ENCODE data around the gene ATXN7L1. TPM values are rescaled to one million over a fixed set of nuclear protein-coding genes. Genes with fewer than 3 reads are reported as not detected.

Gene ATXN7L1
- total RNA-seq, 1 donor from 2014 or later = 5.5 TPM

DNA sequence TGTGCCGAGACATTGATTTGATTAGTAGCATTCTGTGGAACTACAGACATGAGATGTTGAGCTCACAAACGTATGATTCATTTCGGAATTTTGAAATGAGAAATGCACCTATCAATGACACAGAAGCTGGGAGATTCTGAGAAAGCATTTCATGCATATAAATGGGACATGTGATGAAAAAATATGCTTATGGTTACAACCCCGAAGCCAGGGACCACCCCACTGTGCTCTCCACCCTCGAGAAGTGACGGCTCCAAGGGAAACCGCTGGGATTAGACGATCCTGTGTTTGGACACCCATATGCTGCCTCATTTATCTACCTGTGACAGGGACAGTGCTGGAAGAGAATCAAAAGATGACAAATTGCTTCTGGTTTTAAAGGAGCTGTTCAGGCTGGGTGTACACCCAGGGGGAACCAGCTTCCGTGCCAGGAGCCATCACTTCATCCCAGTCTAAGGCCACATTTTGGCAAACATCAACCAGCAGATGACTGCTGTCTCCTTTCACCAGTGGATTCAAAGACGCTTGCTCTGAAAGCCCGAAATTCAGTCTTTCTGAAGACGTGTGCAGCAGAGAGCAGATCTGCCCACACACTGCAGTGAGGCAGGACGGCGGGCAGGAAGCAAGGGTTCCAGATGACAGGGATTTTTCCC, 109.9 kb downstream of the ATXN7L1 start:
- DNase-seq (ENCODE audit: low spot score) = no peak
- intact Hi-C loops (cut with DNase I) = no loop called here

DNA sequence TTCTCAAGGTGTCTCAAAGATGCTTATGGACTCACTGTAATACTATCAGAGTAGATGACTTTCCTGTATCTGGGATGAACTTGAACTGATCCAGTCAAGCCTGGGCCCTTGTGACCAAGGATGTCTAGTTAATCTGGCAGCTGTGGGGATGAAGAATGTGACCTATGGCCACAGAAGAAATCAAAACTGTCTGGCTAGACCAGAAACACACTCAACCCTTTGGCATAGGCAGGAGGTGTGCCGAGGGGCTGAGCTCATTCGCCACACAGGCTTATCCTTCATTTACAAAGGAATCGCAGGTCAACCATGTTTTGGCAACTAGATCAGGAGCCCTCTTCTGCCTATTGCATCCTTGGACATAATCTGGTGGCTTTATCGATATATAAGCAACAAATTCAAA, 110.6 kb downstream of the ATXN7L1 start:
- no peak for DNase-seq (ENCODE audit: low spot score)
- intact Hi-C loops (cut with DNase I) = no loop called here

DNA sequence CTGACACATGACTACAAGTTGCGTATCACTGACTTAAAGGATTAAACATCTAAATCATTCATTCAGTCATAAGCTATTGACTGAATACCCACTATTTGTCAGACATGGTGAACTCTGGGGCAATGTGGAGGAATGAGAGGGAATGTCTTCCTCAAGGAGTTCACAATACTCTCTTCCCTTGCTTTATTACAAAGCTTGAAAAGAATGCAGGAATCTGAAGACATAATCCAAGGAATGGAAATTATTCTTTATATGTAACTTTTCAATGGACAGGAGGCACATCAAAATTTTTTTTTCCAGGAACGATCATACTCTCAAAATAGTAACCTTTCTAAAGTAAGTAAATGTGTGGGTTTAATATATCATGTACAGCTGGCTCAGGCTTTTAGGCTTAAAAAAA, 111.9 kb downstream of the ATXN7L1 start:
- DNase-seq (ENCODE audit: low spot score) = no peak
- intact Hi-C loops (cut with DNase I) = loop anchor here (5.0 kb wide), 1 partner anchor 112 kb away; no protein-coding TSS in a partner anchor

DNA sequence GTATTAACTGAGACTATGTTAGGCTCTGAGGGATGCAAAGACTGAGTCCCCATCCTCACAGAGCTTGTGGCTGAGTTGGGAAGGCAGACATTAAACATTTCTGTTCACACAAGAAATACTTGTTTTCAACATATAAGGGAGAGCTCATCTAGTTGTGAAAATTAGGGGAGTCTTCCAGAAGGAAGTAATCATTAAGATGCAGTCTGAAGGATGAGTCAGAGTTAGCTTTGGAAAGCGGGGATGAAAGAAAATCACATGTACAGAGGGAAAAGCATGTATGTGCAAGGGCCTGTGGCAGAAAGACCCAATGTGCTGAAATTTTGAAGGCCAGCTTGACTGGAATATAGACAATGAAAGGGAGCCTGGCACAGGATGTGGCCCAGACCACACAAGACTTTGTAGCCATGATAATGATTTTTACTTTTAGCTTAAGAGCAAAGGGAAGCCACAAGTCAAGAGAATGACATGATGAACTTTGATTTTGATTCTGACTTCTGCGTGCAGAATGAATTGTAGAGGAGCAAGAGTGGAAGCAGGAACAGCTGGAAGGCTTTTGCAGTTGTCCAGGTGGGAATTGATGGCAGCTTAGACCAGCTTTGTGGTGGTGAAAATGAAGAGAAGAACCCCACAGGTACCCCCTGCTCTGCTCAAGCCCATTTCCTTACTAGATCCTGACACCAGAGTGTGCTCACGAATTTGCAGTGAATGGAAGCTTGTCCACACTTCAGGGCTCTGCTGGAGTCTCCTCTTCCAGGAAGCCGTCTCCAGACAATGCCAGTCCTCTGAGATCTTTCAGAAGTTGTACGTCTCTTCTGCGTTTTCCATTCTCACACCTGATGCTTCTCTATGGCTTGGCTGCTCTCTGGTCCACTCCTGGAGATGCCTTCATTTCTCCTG, 115.6 kb downstream of the ATXN7L1 start:
- intact Hi-C loops (cut with DNase I) = loop anchor here (2.0 to 5.0 kb wide), 2 partner anchors 108 to 248 kb away; no protein-coding TSS in a partner anchor
- DNase-seq (ENCODE audit: low spot score) = no peak

DNA sequence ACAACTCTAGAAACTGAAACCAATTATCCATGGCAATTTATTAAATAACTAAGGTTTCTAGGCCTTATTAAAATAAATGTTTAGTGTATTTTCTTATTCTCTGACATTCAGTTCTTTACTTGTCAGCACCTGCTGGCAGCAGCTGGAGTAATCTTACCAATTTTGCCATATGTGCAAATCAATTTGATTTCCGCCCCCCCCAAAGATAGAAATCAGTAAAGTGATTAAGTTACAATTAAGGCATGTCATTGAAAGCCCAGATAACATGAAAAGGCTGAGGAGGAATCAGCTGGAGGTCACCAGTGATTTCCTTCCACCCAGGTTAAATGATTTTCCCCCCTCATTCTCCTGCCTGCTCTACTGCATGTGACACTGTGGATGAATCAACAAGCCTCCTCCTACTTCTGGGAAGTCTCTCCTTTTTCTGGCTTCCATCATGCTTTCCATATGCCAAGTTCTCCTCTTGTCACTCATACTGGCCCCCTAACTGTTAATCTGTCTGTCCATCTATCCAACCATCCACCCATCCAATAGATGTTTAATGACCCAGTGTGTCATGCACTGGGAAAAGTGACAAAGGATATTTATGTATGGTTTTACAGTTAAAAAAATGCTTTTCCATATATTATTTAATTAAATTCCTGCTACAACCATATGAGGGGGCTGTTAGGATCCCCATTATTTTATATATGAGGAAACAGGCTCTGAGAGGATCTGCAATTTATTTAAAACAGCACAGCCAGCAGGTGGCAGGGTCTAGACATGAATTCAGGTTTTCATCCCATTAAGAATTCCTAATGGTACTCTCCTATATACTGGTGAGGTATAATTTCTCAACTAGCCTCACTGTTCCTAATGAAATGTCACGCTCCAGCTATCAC, 116.5 kb downstream of the ATXN7L1 start:
- no peak for DNase-seq (ENCODE audit: low spot score)

DNA sequence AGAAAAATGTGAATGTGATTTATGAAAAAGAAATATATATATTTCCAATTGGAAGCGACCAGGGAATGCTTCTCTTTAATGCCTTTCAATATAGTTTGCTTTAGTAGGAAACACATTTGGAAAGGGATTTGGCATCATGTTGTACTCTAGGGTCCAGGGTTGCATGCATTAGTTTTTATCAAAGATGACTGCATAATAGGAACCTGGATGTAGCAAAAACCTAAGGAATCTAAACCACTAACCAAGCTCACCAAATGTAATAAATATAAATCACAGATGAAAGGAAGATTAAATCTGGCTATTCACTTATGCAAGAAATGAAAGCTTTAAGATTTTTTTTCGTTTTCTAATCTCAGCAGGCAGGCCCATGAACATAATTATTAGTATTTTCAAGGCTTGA, 120.0 kb downstream of the ATXN7L1 start:
- DNase-seq (ENCODE audit: low spot score) = no peak
- intact Hi-C loops (cut with DNase I) = no loop called here

More for the DNA sequence above, 116.5 kb downstream of the ATXN7L1 start:
- intact Hi-C loops (cut with DNase I) = loop anchor here (2.0 to 5.0 kb wide), 3 partner anchors 108 to 283 kb away; no protein-coding TSS in a partner anchor

DNA sequence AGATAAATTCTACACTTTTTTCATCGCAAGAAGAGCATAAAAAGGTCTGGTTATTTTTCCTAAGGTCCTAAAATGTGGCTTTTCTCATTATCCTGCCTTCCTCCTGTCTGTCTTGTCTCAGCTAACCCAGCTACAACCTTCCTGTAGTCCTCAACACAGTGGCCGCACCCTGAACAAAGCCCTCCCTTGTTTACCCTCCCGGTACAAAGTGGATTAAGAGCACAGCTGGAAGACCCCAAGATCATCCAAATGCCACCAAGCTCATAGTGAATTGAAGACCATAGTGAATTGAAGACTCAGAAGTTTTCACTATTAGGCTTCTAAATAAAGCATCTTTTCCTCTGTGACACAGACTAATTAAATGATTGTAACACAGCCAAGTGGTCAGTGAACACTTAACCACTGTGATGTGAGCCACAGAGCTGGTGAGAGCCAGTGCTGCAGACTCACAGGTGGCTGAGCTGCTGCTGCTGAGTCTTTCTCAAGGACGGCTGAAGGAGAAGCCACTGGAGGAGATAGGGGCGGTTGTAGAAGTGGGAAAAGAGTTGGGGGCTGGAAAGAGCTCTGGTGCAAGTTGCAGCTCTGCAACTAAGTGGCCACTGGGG, 123.6 kb downstream of the ATXN7L1 start:
- no peak for DNase-seq (ENCODE audit: low spot score)
- intact Hi-C loops (cut with DNase I) = no loop called here

DNA sequence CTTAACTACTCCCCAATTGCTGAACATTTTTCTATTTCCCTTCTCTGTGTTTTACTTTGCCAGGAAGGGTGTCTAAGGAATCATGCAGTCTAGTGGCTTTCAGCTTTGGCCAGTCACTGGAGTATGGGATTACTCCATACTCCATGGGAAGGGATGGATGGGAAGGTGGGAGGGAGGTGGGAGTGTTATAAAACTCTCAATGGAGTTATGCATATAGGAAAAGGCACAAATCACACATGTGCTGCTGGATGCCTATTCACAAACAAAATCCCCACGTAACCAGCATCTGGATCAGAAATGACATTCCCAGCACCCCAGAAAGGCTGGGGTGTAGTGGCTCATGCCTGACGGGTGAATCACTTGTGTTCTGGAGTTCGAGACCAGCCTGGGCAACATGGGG, 125.3 kb downstream of the ATXN7L1 start:
- no peak for DNase-seq (ENCODE audit: low spot score)
- intact Hi-C loops (cut with DNase I) = no loop called here

DNA sequence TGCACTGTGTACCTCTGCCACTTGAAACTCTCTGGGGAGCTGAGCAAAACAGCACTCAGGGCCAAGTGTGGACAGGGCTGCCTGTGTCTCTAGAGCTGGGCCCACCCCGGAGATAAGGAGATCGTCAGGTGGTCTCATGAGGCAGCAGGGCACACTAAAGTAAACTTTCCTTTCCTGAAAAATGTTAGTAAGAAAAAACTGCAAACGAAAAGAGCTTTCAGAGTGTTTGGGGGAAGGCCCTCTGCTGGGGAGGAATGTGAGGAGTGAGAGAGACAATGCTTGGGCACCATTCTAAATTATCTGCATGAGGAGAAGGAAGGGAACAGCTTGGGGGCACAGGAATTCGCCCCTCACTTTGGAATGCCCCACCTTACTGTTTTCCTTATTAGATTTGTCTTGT, 127.7 kb downstream of the ATXN7L1 start:
- no peak for DNase-seq (ENCODE audit: low spot score)
- intact Hi-C loops (cut with DNase I) = no loop called here

DNA sequence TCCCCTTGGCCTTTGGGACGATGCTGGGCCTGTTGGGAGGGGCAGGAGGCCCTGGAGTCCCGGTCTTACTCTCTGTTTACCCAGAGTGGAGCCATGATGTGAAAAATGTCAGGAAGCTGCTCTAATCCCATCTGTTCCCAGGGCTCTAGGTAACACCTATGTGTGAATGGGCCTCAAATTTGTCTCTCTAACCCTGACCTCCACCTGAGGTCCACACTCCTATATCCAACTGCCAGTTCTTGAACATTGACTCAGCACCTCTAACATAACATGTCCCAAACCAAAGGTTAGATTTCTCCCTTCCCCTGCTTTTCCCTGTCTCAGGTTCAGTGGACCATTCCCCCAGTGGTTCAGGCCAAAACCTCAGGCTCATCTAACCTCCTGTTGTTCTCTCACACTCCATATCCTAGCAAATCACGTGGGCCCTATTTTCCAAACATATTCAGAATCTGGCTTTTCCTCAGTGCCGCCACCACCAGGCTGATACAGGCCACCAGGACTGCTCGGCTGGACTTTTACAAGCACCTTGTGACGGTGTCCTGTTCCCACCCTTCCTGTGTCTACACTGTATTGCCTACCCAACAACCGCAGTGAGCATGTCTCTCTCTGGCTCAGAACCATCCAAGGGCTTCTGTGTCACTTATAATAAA, 130.6 kb downstream of the ATXN7L1 start:
- intact Hi-C loops (cut with DNase I) = no loop called here
- DNase-seq (ENCODE audit: low spot score) = no peak

DNA sequence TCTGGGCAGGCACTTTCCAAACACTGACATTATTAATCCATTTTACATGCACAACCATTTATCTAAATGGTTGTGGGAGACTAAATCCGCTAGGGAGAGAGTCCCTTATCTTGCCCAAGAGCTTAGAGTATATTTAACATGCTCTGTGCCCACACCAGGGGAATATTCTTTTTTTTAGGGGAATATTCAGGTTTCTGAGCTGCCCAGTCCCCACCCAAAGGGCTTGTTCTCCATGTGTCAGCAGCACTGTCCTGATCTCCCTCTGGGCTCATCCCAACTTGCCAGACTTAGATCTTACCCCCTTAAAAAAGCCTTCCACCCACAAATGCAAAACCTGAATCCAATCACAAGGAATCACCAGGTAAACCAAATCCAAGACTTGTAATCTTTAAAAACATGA, 132.1 kb downstream of the ATXN7L1 start:
- DNase-seq (ENCODE audit: low spot score) = no peak
- intact Hi-C loops (cut with DNase I) = no loop called here

DNA sequence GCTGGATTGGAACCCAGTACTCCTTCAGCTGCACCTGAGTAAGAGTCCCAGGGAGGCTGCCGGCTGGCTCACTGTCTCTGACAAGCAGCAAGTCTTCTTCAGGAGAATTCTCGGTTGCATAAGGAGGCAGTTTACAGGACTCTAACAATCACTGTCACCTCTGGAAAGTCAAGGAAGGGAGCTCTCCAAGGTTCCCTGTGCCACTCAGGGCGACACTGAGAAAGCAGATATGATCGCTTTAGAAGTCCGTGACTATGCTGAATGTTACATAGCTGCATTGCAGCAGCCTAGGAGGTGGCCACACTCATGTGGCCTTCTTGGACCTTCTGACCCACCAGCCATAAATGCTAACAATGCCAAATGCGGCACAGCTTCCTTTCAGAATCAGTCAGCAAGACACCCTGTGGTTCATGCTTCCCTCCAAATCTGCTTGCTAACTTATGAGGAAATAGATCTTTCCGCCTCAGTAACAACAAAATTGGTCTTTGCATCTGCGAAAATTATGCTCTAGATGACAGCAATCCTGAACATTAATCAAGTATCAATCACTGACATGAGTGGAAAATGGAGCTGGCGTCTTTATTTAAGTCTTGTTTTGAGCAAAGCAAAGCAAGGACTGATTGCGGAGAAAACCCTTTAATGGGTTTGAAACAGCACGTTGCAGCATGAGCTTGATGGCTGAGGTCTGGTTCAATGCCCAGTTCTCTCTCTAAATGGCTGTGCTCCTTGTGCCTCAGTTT, 132.9 kb downstream of the ATXN7L1 start:
- intact Hi-C loops (cut with DNase I) = no loop called here
- DNase-seq (ENCODE audit: low spot score) = no peak

DNA sequence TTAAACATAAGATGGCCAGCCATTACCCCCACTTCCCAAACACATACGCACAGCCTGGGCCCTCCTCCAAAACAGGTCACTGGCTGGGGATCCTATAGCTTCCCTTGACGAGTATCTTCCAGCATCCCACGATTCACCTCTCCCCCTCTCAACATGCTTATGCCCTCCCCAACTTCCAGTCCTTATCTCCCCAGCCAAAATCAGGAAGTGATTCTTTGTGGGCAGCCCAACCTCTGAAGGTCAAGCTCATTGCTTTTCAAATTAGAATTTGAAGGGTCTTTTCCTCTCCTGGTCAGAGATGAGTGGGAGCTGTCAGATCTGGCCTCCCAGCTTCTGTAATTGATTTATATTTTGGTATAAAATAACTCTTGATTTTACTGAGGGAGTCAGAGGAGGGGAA, 133.6 kb downstream of the ATXN7L1 start:
- intact Hi-C loops (cut with DNase I) = no loop called here
- DNase-seq (ENCODE audit: low spot score) = no peak

DNA sequence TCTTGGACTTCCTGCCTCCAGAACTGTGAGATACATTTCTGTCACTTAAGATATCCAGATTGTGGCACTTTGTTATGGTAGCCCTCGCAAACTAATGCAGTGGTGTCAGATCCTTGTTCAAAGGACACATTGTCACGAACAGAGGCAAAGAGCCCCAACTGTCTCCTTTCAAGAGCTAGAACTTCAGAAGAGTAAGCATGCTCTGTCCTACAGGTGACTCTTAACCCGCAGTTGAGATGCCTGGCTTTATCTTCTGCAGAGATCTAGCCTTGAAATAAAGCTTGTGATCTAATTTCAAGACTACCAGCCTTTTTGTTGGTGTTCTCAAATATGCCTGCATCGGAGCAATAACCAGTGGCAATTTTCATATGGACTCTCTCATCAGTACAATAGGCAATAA, 134.4 kb downstream of the ATXN7L1 start:
- DNase-seq (ENCODE audit: low spot score) = no peak
- intact Hi-C loops (cut with DNase I) = no loop called here

DNA sequence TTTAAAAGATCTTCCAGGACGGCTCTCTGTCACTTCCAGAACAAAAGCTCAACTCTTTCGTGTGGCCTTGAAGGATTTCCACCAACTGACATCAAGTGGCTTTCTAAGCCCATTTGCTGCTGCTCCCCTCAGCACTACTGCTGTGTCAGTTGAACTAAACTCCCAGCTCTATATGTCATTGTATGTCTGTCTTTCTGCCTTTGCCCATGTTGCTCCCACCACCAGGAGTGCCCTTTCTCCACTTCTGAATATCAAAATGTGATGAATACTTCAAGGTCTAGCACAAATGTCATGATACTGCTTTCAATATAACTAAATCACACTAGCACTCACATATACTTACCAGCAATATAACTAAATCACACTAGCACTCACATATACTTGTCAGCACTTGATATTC, 138.3 kb downstream of the ATXN7L1 start:
- intact Hi-C loops (cut with DNase I) = no loop called here

DNA sequence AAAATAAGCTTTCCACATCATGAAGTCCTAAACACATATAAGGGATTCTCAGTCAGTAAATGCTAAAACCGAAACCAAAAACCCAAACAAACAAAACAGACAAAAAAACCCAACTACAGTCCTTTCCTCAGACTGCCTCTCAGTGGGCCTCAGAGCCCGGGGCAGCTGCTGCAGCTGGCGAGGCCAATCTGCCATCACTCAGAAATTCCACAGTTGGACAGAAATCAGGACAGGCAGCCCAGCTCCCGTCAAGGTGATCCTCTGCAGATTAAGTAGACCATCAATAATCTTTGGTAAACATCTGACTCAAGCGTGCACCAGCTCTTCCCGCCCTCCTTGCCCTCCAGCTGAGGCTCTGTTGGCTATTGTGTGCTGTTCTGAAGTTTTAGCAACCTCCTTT, 142.2 kb downstream of the ATXN7L1 start:
- no peak for DNase-seq (ENCODE audit: low spot score)
- intact Hi-C loops (cut with DNase I) = no loop called here

More for the DNA sequence above, 138.3 kb downstream of the ATXN7L1 start:
- no peak for DNase-seq (ENCODE audit: low spot score)

DNA sequence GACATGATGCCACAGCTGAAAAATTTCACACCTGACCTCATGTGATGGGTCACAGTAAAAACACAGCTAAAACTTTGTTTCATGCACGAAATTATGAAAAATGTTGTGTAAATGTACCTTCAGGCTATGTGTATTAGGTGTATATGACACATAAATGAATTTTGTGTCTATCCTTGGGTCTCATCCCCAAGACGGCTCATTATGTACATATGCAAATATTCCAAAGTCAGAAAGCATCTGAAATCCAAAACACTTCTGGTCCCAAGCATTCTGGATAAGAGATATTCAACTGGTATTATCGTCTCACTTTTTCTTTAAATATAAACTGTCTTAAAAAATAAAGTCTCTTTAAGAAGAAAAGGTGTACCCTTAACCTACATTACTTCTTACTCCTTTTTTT, 145.4 kb downstream of the ATXN7L1 start:
- intact Hi-C loops (cut with DNase I) = no loop called here
- no peak for DNase-seq (ENCODE audit: low spot score)

DNA sequence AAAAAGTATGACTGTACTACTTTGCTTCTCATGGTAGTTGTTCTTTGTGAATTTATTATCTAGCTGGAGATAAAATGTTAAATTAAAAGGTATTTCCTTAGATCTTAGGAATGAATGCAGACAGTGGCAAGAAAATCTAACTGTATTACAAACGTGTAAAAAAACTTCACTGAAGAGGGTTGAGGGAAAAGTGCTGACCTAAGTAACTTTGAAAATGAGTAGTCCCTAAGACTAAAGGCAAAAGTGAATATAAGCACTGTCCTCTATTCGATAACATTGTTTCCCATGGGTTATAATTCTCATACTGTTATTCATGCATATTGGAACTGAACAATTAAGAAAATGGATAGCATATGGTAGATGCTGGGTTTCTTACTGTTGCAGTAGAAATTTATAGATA, 148.4 kb downstream of the ATXN7L1 start:
- DNase-seq (ENCODE audit: low spot score) = no peak
- intact Hi-C loops (cut with DNase I) = no loop called here

Data from cardiac septum (tissue), 1 donor.